GM21515 (cell line): Measurements from ENCODE around the gene EGLN2.
"Not testable (repeated sequence)": the region's sequence is repeated elsewhere in the genome, so short reads cannot be mapped to it uniquely, and the experiment has no call there.

Experiments
- ATAC-seq: cut with Tn5 transposase; IDR thresholded peaks from one replicate; pipeline ENCODE4 v1.9.1; 2021; ENCODE audit not compliant: unreplicated experiment

The EGLN2 gene

DNA sequence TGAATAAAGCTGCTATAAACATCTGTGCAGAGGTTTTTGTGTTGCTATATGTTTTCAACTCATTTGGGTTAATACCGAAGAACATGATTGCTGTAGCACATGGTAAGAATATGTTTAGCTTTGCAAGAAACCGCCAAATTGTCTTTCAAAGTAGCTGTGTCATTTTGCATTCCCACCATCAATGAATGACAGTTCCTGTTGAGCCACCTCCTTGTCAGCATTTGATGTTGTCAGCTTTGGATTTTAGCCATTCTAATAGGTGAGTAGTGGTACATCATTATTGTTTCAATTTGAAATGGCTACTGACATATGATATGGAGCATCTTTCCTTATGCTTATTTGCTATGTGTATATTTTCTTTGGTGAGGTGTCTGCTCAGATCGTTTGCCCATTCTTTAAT lies 43.0 kb downstream of the EGLN2 start:
- ATAC-seq: not testable (repeated sequence)

DNA sequence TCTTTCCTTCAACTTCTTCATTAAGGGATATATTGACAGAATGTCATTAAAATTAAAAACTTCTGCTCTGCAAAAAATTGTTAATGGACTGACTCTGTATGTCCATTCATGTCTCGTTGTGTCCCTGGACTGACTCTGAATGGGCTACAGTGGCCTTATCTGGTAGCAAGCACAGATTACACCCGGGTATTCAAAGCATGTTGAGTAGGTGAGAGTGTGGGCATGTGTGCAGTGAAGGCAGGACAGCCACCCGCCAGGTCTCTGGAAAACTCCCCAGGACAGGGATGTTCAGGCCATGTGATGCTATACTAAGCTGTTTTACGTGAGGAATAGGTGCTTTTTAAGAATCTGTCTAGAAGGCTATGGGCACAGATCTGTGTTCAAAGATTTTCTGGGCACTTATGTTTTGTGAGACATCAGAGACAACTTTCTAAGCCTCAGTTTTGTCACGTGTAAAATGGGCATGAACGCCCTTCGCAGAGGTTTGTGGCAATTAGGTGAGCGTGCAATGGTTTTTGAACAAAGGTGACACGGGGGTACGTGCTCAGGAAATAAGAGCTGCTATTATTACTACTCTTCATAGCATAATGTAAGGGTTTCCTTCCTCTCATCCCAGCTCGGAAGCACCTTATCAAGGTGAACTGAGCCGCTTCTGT lies 44.1 kb downstream of the EGLN2 start:
- not testable (repeated sequence) for ATAC-seq

DNA sequence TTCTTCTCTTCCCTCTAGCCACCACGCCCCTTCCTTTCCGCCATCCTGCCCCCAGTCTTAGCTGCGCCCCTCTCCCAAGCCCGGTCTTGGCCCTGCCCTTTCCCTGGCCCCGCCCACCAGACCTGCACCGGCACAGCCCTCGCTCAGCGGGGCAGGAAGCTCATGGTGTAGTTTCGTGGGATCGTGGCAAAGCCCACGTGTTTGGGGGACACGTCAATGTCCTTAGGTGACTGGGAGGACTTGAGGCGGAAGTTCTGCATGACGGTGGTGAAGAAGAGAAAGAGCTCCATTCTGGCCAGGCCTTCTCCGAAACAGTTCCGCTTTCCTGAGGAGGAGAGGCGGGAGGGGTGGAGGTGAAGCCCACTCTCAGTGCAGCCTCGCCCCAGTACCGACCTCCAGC lies 44.7 kb downstream of the EGLN2 start:
- not testable (repeated sequence) for ATAC-seq

DNA sequence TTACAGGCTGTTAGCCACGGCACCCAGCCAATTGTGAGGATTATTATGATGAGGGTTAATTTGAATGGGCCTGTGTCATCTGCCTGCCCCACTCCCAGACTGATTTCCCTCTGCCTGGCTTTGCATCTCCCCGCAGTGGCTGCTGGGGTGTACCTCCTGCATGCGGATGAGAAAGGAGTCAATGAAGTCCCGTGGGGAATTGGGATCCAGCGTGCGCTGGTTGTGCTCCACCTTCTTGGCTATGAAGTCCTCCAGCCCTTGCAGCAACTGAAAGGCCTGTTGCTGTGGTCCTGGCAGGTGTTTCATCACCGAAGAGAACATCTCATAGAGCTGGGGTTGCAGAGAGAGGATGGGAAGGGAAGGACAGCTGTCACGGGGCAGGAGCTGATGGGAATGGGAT lies 47.7 kb downstream of the EGLN2 start:
- not testable (repeated sequence) for ATAC-seq

DNA sequence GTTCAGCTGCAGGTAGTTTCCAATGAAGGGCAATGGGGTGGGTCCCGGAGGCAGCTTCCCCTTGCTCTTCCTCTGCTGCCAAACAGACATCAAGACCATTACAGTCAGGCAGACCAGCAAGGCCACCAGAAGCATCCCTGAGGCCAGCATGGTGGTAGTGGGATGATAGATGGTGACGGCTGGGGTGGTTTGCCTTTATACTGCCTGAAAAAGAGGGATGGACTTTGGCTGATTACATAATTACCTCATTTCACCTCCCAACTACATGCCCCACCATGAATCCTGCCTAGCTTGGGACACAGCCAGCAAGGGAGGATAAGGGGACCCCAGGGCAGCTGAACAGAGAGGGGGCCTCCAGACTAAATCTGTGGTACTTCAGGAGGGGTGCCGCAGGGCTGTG lies 51.3 kb downstream of the EGLN2 start, which contains the start of gene CYP2A6:
TSS of gene CYP2A6 (minus strand) at position 171 of the 400 bp plus-strand sequence. CDS start at position 150, 21 bp downstream.
- not testable (repeated sequence) for ATAC-seq

DNA sequence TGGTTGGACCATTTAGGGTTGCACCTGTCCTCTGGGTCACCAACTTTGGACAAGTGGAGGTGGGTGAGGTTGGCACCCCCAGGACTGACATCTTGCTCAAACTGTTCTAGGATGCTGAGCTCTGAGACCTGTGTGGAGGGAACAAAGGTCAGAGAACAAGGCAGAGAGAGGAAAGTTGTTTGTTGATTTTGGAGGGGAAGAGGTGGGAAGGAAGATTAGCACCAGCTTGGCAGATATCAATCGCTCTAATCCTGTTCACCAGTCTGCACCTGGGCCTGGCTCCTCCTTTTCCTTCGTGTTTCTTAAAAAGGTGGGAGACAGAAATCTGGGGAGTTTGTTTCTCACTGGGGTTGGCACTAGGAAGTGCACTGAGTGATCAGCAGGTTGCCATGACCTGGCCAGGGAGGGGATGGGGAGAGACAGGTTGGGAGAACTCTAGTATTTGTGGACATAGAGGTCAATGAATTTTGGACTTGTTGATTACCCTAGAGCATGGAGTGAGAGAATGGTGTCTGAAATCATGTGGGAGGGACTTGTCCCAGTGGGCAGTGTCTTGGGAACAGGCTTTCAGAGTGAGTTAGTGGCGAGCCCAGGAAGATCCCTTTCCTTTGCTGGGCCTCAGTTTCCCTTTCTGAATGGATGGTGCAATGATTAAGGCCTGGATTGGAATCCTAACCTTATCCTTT lies 53.6 kb downstream of the EGLN2 start:
- not testable (repeated sequence) for ATAC-seq
